DMS153 treated with DMSO at 0.1 percent for 48 hours (cell line): ENCODE data around the gene SYT7.

Experiments used
- DNase-seq: peaks from one replicate; lab custom pipeline; 2025; ENCODE audit not compliant: unreplicated experiment; lab: John Stamatoyannopoulos, UW

SYT7 gene

DNA sequence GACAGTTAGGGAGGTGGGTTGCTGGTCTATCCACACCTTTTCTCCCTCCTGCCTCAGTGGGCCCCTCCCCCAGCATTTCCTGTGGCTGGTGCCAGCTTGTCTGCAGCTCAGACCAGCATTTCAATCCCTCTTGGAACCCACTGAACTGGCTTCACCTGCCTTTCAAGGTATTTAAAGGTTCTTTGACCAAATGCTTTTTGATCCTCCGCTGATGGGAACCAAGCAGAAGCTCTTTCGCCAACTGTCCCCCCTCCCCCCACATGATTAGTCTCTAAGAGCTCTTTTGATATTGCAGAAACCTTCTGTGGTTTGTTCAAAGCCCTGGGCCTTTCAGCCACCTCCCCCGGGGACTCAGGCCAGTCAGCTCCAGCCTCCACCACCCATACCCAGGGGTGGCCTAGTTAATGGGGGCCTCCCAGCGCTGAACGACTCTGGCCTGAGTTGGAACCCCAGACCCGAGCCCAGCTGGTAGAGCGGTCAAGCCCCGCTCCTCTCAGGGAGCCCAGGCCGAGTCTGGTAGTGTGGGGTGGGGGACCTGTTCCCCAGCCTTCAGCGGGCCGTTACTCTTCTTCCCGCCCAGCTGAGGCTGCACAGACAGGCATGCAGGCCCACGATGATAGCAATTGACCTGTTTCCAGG is 6.0 kb upstream of the SYT7 start:
- no peak for DNase-seq

DNA sequence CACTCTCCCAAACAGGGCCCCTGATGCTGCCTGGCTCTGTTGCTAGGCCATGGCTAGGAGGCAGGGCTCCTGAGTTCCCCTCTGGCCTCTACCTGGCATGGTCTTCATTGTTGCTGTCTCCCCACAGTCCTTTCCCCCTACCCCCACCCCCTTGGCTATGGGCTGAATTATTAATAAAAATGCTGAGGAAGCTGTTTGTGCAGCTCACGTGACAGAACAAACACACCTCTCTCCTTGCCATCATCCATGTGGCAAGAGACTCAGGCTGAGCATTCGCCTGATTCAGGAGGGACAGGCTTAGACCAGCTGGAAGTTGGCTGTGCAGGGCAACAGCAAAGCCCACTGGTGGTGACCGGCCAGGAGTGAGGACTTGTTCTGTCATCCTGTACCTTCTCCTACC is 4.2 kb upstream of the SYT7 start:
- DNase-seq = no peak

DNA sequence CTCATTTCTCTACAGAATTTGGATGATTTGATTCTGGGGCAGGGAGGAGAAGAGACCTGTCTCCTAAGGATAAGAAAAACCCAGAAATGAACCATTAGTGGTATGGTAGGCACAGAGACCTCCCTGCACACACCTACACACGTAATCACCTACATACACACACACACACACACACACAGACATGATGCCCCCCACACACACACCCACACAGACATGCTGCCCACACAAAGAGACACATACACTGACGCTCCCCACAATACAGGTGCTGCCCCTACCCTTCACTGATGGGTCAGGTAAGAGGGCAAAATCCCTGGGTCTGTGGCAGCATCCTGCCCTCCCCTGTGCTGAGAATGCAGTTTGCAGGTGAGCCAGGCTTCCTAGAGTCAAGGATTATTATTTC is 1.1 kb upstream of the SYT7 start:
- no peak for DNase-seq

DNA sequence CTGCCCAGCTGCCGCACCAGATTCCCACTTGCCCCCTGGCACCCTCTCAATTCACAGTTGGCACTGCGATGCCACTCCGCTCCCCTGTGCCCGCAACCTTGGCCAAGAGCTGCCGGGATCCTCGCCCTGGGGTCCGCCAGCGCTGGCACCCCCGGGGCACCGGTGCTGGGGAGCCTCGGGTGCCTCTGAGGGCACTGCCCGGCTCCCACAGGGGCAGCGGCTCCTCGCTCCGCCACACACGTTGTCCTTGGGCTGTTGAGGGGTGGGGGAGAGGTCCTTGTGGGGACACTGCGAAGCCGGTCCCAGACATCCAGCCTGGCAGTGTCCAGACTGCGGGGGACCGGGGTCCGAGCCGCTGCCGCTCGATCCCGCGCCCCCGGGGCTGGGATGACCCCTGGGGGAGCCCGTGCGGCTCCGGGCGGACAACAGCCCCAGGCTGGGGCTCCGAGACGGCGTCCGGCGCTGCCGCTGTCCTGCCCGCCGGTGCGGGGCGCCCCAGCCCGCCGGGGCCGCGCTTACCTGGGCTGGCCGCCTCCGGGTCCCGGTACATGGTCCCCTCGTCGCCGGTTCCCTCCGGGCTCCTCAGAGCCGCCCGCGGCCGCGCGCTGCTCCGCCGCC is 496 bp downstream of the SYT7 start:
- DNase-seq = no peak

DNA sequence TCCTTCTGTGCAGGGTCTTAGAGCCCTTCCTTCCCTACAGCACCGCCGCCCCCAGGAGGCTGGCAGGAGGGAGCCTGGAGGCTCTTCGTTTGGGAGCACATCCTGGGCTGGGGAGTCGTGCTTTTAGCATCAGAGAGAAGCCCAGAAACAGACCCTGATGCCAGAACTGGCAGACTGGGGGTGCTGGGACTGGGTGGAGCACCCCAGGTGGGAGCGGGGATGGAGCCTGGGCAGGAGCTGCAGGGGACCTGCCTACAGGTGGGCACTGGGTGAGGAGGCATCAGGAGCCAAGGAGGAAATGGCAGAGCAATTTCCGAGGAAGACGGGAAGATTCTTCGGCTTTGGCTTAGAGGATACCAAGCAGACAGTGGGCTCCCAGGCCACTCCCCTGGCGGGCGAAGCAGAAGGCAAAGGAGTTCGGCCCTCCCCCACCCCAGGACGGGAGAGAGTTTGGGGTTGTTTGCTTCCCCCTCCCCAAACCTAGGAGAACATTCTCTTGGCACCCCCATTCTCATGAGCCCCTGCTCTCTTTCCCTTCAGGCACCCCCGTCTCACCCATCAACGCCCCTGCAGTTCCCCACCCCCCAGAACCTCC is 1.1 kb downstream of the SYT7 start:
- DNase-seq = no peak

DNA sequence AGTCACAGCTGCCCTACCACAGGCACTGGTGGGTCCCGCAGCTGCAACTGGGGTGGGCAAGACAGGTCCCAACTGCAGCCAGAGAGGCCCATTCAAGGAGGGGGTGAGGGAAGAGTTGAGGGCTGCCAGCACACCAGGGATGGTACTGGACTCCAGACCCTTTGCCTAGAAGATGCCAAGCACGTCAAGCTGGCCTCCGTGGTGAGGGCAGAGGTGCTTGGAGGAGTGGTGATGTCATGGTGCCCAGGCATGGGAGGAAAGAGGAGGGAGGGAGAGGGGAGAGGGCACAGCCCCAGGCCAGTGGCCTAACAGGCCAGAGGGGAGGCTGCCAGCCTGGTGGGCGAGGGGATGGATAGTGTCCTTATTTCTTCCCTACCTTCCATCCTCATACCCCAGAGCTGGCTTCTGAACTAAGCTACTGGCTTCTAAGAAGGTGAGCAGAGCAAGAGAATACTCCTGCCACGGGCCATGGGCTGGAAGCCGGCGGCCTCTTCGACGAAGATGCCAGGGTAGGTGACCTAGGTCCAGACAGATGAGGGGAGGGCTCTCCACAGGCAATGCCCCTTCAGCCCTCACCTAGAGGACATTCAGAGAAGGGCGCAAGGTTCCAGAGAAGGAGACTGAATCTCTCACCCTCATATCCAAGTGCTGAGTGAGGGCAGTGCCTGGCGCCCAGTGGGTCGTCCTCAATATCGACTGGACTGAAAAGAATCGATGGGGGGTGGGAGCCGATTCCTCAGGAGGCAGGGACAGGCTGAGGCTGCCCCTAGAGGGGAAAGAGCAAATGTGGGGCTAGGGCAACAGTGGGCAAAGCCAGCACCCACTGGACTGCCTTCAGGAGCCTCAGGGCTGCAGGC is 1.8 kb downstream of the SYT7 start:
- DNase-seq = no peak

DNA sequence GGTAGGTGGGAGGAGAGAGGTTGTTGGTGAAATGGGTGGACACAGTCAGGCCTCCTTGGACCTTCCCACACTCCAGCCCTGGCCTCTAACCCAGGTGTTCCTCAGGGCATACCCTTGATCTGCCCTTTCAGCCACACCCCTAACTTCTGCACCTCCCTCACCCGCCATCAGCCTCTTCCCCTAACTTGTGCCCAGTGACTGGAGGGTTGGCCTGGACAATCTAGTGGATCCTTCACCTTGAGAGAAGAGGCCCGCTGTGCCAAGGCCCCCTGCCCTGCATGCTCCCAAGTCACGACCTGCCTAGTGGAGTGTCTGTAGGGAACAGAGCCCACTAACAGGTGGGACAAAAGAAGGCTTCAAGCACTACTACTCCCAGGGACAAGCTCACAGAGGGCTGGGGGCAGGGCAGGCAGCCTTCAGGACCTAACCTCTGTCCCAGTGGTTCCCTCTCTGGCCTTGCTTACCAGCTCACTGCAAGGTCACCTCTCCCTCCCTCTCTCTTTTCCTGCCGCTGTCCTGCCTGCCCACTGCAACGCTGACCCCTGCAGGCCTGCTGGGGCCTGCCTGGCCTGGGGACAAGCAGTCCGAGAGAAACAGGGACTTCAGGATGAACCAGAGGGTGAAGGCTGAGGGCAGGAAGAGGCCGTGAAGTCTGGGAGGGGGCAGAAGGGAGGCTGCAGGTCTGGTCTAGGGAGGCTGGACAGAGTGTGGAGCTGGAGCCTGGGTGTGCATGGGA is 3.3 kb downstream of the SYT7 start:
- DNase-seq = no peak

DNA sequence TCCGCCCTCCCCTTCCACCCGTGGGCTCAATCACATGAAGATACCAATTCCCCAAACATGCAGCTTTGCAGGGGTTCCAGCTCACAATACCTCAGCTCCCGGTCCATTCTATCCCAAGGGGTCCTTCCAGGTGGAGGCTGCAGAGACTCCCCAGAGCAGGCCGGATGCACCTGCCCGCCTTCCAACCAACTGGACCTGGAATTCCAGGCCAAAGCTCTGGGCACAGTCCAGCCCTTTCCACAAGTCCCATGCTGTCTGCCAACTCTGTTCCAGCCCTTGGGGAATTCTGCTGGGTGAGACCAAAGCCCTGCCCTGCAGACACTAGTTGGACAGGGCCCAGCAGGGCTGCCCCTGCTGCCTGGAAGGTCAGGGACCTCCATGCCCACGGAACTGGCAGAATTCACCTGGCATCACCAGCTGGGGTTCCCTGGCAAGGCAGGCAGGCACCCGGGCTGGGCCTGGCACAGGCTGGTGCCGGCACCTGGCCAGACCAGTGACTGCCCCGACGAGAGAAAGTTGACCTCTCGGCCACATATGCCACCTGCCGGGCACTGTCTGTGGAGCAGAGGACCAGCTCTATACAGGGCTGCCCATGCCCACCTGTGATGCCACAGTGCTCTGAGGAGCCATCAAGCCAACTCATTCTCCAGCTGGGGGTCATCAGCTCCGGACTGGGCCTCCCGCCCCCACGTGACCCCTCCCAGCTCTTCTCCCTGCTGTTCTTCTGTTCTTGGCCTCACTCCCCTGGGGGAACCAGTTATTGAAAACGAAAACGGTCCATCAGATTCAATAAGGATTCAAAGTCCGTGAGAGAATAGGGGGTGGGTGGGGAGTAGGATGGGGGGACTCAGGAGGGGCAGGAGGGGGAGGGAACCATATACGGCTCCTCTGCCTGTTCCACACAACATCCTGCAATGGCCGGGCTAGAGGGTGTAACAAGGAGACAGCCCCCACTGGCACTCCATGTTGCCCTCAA is 4.7 kb downstream of the SYT7 start:
- no peak for DNase-seq

DNA sequence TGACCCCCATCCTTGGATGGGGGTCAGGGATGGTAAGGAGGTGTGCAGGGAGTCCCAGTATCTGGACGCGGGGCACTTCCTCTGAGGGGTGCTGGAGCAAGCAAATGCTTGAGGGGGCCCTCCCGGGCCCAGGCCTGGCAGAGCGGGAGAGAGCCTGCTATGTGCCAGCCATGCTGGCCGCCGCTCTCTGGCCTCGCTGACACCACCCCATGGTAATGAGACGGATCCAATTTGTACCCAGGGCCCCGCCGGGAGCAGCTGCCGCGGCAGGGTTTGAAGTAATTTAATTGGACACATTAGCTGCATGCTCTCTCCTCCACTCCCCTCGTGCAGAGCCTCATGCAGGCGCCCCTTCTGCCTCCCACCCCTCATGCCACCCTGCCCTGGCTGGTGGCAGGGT is 6.3 kb downstream of the SYT7 start:
- DNase-seq = no peak

DNA sequence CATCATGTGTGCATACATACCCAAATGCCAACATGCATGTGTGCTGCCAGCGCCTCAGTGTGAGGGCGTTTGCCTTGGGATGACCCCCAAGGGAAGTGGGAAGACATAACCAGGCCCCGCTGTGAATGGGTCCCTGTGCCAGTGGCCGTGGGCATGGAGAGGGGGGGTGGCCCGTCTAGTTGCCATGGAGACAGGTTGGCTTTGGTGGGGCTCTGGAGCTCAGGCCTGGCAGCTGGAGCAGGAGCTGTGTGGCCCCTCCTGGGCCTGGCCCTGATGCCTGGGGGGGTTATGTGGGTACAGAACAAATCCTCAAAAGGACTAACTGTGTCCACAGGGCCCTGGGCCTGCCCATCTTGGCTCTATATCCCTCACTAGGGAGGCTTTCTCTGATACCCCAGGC is 8.0 kb downstream of the SYT7 start:
- no peak for DNase-seq

DNA sequence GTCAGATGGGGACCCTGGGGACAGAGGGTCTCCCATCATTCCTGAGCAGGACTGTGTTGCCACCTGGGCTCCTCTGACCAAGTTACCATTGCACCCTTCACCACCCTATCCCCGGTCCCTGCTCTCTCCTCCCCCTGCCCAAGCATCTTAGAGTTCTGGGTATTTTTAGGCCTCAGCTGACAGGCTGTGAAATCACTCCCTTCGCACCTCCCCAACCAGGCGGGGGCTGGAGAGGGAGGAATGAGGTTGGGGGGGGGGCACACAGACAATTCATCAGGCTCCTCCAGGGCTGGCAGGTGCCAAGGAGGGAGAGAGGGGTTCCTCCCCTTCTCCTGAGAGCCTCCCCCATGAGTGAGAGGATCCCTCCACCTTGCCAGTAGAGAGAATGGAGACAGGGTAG is 9.0 kb downstream of the SYT7 start:
- no peak for DNase-seq

DNA sequence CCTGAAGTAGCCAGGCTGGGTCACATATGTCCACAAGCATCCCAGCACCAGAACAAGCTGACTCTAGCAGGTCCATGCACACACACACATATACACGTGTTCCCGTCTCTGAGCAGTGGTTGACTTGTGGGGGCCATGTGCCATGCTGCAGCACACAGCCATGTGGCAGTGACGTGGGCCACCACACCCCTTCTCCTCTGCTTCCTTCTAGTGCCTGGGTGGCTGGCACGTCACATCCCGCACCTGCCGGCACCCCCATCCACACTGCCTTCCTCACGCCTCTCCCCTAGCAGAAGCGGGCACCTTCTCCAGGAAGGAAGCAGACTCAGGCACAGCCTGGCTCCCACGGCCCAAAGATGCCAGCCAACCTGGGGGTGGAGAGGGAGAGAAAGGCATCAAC is 9.5 kb downstream of the SYT7 start:
- DNase-seq = no peak

DNA sequence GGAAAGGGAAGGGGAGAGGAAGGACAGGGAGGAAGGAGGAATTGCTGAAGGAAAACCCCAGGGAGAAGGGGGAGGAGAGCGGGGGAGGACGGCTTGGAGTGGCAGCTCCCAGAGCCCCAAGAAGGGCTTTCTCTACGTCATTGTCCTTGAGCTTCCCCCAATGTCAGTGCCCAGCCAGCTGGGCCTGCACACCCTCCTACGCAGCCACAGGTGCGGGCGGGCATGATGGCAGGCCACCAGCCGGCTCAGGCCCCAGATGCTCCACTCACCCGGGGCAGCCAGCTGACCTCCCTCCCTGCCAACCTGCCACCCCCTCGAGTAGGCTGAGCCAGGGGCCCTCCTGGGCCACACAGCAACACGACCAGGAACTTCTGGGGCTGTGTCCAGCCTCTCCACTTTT is 11.2 kb downstream of the SYT7 start:
- no peak for DNase-seq

DNA sequence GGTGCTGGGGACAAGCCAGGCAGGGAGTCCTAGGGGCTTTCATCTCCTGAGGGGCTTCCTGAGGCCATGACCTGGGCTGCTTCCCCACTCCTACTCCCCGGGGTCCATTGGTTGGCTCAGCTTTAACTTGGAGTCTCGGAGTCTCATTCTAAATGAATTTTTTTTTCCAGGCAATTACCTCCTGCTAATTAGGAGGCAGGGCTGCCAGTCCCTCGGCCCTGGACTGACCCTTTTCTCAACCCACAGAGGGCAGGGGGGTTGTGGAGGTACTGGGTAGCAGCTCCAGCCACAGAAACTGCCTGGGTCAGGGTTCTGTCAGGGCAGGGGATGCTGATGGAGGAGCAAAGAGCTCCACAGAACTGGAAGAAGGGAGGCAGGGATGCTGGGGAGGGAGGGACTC is 11.9 kb downstream of the SYT7 start:
- no peak for DNase-seq

DNA sequence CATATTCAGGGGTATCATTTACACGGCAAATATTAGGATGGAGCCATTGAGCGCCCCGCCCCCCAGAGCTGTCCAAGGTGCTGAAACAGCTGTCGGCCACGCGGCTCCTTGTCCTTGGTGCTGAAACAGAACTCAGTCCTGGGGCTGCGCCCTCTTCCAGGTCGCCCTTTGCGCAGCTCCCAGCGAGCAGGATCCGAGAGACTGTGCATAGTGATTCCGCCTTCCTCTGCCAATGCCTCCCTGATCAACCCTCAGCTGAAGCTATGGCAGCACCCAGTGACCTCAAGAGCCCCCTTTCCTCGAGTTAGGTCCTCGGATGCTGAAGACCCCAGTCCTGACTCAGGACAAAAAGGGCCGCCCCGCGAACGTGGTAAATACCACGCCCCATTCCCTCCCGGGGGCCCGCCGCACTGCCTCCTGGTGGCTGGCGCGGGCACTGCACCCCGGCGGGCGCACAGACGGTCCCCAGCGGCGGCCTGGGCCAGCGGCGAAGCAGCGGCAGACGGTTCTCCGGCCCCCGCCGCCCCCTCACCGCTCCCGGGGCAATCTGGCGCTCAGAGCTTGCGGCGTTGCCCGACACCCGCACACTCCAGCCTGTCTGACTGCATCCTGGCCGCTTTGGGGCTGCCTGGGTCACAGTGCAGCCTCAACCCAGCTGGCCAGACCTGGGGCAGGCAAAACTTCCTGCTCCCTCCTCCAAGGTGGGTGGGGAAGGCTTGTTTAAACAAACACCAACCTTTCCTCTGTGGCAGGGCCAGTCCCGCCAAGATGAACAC is 13.4 kb downstream of the SYT7 start:
- DNase-seq = no peak

DNA sequence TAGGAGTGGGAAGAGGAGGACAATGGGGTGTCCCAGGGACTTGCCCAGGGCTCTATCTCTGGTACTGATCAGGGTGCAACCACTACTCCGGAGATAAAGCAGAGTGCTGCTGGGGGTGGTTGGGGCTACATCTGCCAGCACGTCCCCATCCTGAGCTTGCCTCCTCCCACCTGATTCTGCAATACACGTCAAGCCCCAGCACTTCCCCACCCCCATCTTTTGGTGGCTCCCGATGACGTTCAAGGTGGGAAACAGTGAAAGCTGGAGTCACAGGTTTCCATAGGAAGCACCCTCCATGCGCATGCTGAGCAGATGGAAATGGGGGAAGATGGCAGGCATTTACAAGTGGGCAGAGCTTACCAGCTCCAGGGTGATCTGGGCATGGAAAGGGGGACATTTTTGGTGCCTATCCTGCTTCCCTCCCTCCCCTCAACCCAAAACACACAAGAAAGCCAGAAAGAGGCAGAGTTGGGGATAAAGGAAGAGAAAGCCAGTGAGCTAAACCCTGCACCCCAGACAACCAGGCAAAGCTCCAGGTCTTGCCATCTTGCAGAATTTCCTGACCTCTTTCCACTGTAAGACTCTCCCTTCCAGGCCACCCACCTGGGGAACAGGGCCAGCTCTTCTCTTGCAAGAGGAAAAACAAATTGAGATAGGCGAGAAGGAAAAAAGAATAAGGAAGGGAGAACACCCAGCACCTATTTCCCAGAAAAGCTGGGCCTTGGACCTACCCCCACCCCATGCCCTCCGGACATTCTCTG is 15.8 kb downstream of the SYT7 start:
- no peak for DNase-seq

DNA sequence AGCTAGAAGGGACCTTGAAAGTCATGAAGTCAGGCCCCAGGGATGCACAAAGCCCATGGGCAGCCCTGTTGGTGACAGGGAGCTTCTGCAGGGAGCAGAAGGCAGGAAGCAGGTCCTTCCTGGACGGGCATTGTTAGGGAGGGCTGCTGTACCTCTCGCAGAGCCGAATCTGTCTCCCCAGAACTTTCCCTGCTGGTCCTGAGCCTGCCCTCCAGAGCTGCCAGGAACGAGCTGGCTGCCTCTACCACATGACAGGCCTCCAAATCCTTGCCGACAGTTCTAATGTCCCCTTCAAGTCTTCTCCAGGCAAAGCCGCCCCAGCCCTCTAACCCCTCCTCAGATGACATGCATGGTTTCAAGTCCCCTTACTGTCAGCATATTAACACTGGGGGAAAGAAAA is 20.1 kb downstream of the SYT7 start:
- no peak for DNase-seq

DNA sequence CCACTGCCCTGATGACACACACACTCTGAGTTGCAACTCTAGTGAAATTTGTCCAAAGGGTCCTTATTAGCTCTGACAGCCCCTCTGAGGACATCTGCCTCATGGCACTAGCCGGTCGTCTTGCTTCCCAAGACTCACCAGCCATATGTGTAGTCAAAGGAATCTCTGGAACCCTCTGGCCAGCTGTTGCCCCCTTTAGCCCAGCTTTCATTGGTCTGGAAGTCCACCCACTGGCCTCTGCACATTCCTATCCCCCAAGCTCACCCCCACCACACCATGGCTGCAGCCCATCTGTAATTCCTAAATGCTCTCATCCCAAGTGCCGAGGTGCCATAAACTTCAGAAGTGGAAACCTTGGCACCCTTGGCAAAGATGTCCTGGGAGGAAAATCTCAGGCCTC is 24.3 kb downstream of the SYT7 start:
- DNase-seq = no peak

DNA sequence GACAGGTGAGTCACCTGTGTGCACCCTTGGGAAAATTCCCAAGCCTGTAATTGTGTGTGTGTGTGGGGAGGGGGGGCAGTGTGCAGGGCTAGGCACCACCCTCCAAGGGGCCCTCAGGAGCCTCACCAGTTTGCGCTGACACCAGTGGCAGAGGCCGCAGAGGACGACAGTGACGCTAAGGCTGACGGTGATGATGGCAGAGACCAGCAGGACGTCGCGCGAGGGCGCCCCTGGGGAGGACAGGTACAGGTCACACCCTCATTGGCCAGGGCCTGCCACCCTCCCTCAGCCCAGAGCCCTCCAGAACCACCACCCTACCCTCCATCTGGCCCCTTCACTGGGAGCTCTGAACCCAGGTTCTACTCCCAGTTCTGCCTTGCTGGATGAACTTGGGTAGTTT is 24.9 kb downstream of the SYT7 start:
- DNase-seq = no peak
